Testis (tissue), 2 donors: ENCODE results near the gene CHD5.

Experiments used
- CTCF ChIP-seq, 3 experiments: fragments of 450-650 bp in 2 of 3; fragments of 200-600 bp in 1 of 3; sonication (generic) in 1 of 3; IDR thresholded peaks; one replicate each; pipeline ENCODE4 v1.5.1; 2016 to 2019; ENCODE audit warnings: antibody characterized with exemption in 3 of 3, mild to moderate bottlenecking in 2 of 3, moderate library complexity in 1 of 3
- POLR2A ChIP-seq: fragments of 450-650 bp; IDR thresholded peaks from one replicate; pipeline ENCODE4 v1.6.1; 2017; ENCODE audit warnings: antibody characterized with exemption, mild to moderate bottlenecking, moderate library complexity

GRCh38 chr1:6149597-6149996 lies 30.5 kb downstream of the CHD5 start:
- TF ChIP-seq POLR2A, result no peak
- no peak for TF ChIP-seq CTCF (IDR thresholded peaks at IDR 0.05)
